ENCODE measurements around the gene BST1.
"Not testable (repeated sequence)": the region's sequence is repeated elsewhere in the genome, so short reads cannot be mapped to it uniquely, and the experiment has no call there.

Gene BST1

GRCh38 chr4:15714141-15714540 is 11.3 kb downstream of the BST1 start:
- no peak for DNase-seq

DNA sequence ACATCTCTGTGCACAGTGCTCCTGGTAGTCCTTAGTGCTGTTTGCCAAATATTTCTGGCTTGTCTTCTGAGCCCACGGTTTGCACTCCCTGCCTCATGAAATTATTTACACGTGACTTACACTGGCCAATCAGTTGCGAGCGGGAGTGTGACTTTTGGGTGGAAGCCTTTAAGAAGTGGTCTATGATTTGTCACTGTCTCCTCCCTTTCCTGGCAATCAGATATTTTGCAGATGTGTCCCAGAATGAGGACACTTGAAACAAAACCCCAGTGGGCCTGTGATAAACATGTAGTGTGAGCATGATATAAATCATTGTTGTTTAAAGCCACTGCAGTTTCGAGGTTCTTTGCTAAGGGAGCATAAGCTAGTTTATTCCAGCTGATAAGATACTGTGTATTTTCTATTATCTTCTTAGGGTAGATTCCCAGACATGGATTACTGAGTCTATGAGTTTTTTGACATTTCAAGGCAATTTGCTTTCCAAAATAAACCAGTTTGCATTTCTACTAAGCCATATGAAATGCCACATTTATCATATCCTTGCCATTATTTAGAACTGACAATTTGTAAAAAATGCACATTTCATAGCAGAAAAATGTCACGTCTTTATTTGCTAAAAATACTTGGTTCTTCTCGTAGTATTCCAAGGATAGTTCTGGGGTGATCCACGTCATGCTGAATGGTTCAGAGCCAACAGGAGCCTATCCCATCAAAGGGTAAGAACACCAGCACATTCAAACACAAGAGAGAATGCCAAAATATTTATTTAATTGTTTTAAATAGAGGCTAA is 12.0 kb downstream of the BST1 start:
- no peak for DNase-seq

GRCh38 chr4:15716115-15716514 is 13.2 kb downstream of the BST1 start:
- no peak for DNase-seq

DNA sequence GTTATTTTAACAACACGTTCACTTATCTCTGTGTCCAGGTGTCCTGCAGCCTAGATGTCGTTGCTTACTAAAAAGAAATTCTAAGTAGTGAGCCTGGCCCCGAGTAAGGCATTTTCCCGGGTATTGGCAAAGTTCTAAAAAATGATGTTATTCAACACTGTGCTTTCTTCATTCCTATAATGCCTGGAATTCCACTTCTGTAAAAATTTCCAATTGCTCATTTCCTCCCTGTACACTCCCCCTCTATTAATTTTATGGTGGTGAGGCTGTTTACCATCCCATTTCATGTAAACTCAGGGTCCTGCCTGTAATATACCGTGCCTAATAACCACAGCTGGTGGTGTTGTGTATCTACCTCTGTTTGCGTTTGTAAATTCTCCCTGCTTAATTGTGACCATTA is 14.2 kb downstream of the BST1 start:
- DNase-seq: no peak

GRCh38 chr4:15717657-15718416 is 15.0 kb downstream of the BST1 start:
- no peak for DNase-seq

- no peak for DNase-seq
Observed at GRCh38 chr4:15718465-15718864, 15.6 kb downstream of the BST1 start.

GRCh38 chr4:15718959-15719358 is 16.1 kb downstream of the BST1 start:
- no peak for DNase-seq

DNA sequence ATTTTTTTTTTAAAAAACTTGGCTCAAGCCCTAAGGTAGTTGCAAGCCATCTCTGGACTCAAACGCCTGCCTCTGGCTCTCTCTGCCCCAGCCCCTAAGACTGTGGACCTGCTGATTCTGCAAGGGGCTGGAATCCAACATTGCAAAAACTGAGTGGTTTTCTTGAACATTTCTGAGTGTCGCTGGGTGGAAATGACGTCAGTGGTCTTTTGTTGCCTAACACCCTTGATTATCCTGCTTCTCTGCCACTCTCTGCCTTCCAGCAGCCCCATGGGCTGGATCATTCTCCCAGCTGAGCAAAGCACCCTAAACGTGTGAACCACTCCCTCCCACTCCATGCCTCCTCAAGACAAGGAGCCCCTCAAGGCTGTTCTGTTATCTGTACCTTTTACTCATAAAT is 16.6 kb downstream of the BST1 start:
- peak; percentile 75 for DNase-seq

DNA sequence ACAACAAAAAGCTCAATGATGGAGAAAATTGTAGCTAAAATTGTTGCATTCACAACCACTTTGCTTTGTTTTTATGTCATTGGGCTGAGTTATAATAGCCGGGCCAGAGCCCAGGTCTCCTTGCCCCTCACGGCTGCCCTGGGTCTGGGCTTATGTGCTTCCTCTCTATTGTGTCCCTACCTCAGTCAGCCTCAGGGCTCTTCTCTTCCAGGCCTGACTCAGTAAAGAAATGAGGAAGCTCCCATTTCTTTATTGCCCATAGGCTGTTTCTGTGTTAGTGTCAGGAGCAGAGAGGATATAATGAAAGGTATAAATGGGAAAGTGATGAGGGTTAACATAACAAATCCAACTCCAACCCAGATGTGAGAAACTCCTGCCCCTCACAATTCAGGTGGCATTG is 18.0 kb downstream of the BST1 start:
- peak; percentile 29 for DNase-seq

DNA sequence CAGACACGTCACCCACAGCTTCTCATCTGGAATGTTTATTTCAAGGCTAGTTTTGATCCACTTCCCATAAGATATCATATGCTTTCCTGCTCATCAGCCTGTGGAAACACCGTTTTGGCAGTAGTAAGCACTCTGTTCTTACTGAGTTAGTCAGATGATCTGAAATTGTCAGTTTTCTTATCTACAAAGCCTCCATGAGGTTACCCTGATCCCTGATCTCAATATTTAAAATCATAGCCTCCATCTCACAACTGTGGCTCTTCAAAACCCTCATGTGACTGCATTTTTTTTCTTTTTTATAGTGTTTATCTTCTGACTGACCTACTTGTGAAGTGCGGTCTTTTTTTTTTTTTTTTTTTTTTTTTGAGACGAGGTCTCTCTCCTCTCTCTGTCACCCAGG is 22.7 kb downstream of the BST1 start:
- DNase-seq: no peak

DNA sequence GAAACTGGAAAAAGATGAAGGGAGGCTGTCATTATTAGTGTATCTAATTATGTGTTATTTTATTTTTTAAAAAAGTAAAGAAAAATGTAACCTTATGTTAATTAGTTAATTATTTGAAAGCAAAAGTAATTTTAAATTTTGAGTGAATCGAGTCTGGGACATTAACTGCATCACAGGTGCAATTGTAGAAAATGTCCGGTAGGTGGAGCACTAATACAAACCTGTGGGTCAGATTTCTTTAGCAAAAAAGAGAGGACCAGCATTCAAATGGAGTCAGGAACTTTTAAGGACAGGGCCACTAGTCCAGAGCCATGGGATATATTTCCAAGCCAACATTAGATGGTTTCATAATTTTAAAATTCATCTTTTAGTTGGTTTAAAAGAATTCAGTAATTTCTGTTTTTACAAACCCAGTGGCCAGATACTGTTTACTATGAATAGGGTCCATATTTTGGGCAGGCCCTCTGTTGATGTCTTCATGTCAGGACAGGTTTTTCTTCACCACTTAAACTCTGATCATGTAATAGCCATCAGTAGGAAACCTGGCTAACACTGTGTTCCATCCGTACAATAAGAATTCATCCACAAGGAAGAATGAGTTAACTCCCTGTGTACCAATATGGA is 27.2 kb downstream of the BST1 start:
- DNase-seq: peak; percentile 46

DNA sequence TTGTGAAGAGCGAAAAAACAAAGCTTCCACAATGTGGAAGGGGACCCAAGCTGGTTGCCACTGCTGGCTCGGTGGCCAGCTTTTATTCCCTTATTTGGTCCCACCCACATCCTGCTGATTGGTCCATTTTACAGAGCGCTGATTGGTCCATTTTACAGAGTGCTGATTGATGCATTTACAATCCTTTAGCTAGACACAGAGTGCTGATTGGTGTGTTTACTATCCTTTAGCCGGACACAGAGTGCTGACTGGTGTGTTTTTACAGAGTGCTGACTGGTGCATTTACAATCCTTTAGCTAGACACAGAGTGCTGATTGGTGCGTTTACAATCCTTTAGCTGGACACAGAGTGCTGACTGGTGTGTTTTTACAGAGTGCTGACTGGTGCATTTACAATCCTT is 30.2 kb downstream of the BST1 start:
- DNase-seq: not testable (repeated sequence)

- DNase-seq: no peak
Observed at GRCh38 chr4:15735536-15735935, 32.7 kb downstream of the BST1 start.

GRCh38 chr4:15736514-15737050 is 33.7 kb downstream of the BST1 start:
- DNase-seq: no peak

DNA sequence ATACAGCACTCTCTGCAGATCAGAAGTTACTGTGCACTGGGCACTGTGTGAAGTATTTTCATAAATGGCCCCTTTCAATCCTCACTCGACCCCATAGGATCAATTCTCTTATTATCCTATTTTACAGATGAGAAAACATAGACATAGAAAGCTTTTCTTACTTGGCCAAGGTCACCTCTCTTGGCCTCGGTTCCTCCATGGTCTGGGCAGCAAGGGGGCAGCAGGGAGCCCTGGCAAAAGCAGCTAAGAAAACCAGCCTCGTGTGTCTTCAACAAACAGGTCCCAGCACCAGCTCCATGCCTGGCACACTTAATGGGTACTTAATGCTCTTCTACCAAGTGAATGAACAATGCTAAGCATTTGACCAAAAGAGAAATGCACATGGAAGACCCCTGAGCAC is 34.4 kb downstream of the BST1 start:
- DNase-seq: no peak

- no peak for DNase-seq
Observed at GRCh38 chr4:15738877-15739276, 36.0 kb downstream of the BST1 start.

DNA sequence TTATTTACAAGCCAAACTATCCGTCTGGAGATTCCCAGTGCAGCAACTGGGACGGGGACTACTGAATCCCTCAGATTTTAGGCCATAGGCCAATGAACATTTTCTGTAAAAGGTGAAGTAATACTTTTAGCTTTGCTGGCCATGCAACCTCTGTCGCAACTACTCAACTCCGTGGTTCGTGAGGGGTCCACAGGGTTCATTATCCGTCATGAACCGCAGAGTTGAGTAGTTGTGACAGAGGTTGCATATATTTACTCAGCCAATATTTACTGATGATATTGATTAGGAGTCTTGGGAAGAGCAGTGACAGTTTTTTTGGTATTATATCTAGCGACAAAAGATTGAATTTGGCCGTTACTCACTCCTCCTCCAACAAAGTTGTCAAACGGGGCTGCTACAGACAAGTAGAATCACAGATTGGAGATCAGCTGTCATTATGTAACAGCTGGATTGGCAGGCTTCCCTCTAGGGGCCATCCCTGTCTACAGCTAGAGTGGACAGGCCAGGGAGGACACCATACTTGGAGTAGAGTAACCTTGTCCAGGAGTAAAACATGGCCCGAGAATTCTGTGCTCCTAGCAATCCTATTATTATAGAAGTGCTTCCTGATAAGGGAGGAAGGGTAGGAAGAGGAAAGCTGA is 38.0 kb downstream of the BST1 start:
- peak; percentile 44 for DNase-seq

GRCh38 chr4:15742083-15742582 is 39.3 kb downstream of the BST1 start:
- no peak for DNase-seq

GRCh38 chr4:15742637-15743036 is 39.8 kb downstream of the BST1 start:
- no peak for DNase-seq

DNA sequence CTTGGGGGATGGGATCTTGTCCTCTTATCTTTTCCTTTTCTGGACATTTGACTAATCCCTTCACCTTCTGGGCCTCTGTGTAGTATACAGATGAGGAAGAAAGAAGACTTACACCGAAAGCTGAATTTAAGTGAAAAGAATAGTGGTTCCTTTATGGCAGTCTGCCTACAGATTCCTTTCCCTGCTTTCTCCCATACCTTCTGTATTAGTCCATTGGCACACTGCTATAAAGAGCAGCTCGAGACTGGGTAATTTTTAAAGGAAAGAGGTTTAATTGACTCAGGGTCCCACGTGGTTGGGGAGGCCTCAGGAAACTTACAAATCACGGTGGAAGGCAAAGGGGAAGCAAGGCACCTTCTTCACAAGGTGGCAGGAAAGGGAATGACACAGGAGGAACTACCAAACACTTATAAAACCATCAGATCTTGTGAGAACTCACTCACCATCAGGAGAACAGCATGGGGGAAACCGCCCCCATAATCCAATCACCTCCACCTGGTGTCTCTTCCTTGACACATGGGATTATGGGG is 41.2 kb downstream of the BST1 start:
- DNase-seq: no peak

GRCh38 chr4:15746110-15746509 is 43.2 kb downstream of the BST1 start:
- DNase-seq: no peak

- DNase-seq: no peak
Observed at GRCh38 chr4:15749001-15749400, 46.1 kb downstream of the BST1 start.

GRCh38 chr4:15751153-15751552 is 48.3 kb downstream of the BST1 start:
- no peak for DNase-seq

Measured in MV-4-11 (cell line).